ENCODE data around the gene C1orf122. TPM values are rescaled to one million over a fixed set of nuclear protein-coding genes. Genes with fewer than 3 reads are reported as not detected.

C1orf122 gene
- total and polyA plus RNA-seq, 2 of the 4 experiments (the other 2 are of a cell fraction), result 2.0 to 13.6 TPM

DNA sequence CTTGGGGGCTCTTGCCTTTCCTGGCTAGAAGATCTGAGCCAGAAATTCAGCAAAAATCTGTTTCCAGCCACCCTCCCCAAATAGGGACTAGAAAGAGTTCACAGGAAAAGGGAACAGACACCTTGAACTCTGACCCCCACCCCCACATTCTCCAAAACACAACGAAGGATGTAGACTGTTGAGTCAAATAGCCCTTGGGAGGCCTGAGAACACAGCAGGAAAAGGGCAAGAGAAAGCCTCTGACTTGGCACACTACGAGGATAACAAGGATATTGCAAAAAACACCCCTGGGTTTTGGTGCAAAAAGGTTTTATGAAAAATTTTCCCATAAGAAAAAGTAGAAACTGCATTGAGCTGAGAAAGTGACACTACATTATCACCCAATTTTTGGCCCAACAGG lies 2.4 kb downstream of the C1orf122 start:
- POLR2A ChIA-PET (ENCODE audit: unreplicated experiment), result no interaction called here
- H4K5ac ChIP-seq (ENCODE audit: low read depth, low read length), result no peak overlapping the region
- peaks cover 18% of the 10 kb centered on the region for H3K36me3 ChIP-seq (ENCODE audit: control insufficient read depth, insufficient read depth, low read length)
- no peak overlapping the region for H2AK5ac ChIP-seq (ENCODE audit: low read depth, low read length)
- no peak overlapping the region for H3K27ac ChIP-seq (ENCODE audit: insufficient read depth, low read length)
- no peak overlapping the region for H3K4me3 ChIP-seq (ENCODE audit: insufficient read depth, low read depth, low read length)
- peaks cover 7% of the 10 kb centered on the region; the same call in 1 of the 2 replicates for H3K9me1 ChIP-seq (ENCODE audit: insufficient read depth, low read length)
- no peaks in the 10 kb centered on the region for H3K27me3 ChIP-seq (ENCODE audit: control insufficient read depth, insufficient read depth, low read length)
- H4K8ac ChIP-seq (ENCODE audit: low read depth in 2 of 2, low read length in 2 of 2), result no peak overlapping the region
- peaks cover 42 to 61% of the 10 kb centered on the region in 2 experiments for H3K79me1 ChIP-seq (ENCODE audit: low read depth in 1 of 2, low read length in 2 of 2)
- no peak overlapping the region for H3K4me2 ChIP-seq (ENCODE audit: low read depth, low read length)
- in situ Hi-C loops (cut with MboI; ENCODE audit: low sequenced_read_pairs) (no loop called here), intact Hi-C loops (cut with micrococcal nuclease) (loop anchor here (2.0 to 10.0 kb wide), 2 partner anchors 117 to 205 kb away; partner anchors contain the start of gene CDCA8), dilution Hi-C loops (cut with HindIII; ENCODE audit: low sequenced_read_pairs, unreplicated experiment) (no loop called here)
- CTCF ChIA-PET, result no interaction called here
- no peak overlapping the region for H3K14ac ChIP-seq (replicated peaks; ENCODE audit: low read depth, low read length)
- DNase-seq (no peak), ATAC-seq (ENCODE audit: low read depth) (no peak)
- H2BK15ac ChIP-seq (ENCODE audit: low read depth, low read length), result no peak overlapping the region
- TF ChIP-seq SMC3 (IDR thresholded peaks at IDR 0.05; ENCODE audit: low read depth, low read length) (no peak), MXI1 (IDR thresholded peaks at IDR 0.05; ENCODE audit: borderline replicate concordance, low read depth, low read length) (no peak), RCOR1 (IDR thresholded peaks at IDR 0.05; ENCODE audit: insufficient replicate concordance, low read length) (no peak), BHLHE40 (IDR thresholded peaks at IDR 0.05; ENCODE audit: low read depth, low read length) (no peak), FOS (IDR thresholded peaks at IDR 0.05; ENCODE audit: low read depth, low read length) (no peak), NFE2L2 (IDR thresholded peaks at IDR 0.05; ENCODE audit: low read depth, low read length) (no peak), RFX5 (IDR thresholded peaks at IDR 0.05; ENCODE audit: low read depth, low read length) (no peak), CEBPB (IDR thresholded peaks at IDR 0.05; ENCODE audit: low read depth, low read length) (no peak), MAFK (IDR thresholded peaks at IDR 0.05; ENCODE audit: low read depth, low read length) (no peak), MAZ (IDR thresholded peaks at IDR 0.05; ENCODE audit: borderline replicate concordance, low read depth, low read length) (no peak), CHD1 (IDR thresholded peaks at IDR 0.05; ENCODE audit: low read depth, low read length) (no peak), RAD21 (IDR thresholded peaks at IDR 0.05; ENCODE audit: low read length) (no peak), POLR2A (IDR thresholded peaks at IDR 0.05; ENCODE audit: low read depth, low read length) (no peak)
- TF ChIP-seq, protein P1, sequence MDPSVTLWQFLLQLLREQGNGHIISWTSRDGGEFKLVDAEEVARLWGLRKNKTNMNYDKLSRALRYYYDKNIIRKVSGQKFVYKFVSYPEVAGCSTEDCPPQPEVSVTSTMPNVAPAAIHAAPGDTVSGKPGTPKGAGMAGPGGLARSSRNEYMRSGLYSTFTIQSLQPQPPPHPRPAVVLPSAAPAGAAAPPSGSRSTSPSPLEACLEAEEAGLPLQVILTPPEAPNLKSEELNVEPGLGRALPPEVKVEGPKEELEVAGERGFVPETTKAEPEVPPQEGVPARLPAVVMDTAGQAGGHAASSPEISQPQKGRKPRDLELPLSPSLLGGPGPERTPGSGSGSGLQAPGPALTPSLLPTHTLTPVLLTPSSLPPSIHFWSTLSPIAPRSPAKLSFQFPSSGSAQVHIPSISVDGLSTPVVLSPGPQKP (IDR thresholded peaks at IDR 0.05; ENCODE audit: borderline replicate concordance, low read depth, low read length), result no peak
- TF ChIP-seq, protein P2, sequence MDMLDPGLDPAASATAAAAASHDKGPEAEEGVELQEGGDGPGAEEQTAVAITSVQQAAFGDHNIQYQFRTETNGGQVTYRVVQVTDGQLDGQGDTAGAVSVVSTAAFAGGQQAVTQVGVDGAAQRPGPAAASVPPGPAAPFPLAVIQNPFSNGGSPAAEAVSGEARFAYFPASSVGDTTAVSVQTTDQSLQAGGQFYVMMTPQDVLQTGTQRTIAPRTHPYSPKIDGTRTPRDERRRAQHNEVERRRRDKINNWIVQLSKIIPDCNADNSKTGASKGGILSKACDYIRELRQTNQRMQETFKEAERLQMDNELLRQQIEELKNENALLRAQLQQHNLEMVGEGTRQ (IDR thresholded peaks at IDR 0.05; ENCODE audit: low read depth, low read length), result no peak
- TF ChIP-seq, protein P3, sequence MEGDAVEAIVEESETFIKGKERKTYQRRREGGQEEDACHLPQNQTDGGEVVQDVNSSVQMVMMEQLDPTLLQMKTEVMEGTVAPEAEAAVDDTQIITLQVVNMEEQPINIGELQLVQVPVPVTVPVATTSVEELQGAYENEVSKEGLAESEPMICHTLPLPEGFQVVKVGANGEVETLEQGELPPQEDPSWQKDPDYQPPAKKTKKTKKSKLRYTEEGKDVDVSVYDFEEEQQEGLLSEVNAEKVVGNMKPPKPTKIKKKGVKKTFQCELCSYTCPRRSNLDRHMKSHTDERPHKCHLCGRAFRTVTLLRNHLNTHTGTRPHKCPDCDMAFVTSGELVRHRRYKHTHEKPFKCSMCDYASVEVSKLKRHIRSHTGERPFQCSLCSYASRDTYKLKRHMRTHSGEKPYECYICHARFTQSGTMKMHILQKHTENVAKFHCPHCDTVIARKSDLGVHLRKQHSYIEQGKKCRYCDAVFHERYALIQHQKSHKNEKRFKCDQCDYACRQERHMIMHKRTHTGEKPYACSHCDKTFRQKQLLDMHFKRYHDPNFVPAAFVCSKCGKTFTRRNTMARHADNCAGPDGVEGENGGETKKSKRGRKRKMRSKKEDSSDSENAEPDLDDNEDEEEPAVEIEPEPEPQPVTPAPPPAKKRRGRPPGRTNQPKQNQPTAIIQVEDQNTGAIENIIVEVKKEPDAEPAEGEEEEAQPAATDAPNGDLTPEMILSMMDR (conservative IDR thresholded peaks at IDR 0.05; ENCODE audit: low read depth, low read length), result no peak
- no CpG with 5 or more reads among the region's 2 CpGs for WGBS, 2 experiments (ENCODE audit: extremely low coverage in 2 of 2, insufficient read length in 1 of 2)
- no peak overlapping the region for H2BK5ac ChIP-seq (ENCODE audit: low read depth, low read length, poor library complexity, severe bottlenecking)
- peaks cover 19% of the 10 kb centered on the region for H4K20me1 ChIP-seq (ENCODE audit: insufficient read depth, low read length)
- H3K23ac ChIP-seq (ENCODE audit: low read depth, low read length), result no peak overlapping the region
- no peak overlapping the region for H3K56ac ChIP-seq (ENCODE audit: extremely low read depth, insufficient read depth, low read length)
- no peak overlapping the region for H3K18ac ChIP-seq (ENCODE audit: low read depth, low read length)
- no peak overlapping the region for H4K91ac ChIP-seq (ENCODE audit: insufficient read depth, low read depth, low read length)
- H2AFZ ChIP-seq (replicated peaks; ENCODE audit: low read length, poor library complexity), result no peak overlapping the region
- no TSS peak for BruUV-seq (replicated peaks)
- H3K4me1 ChIP-seq (ENCODE audit: control insufficient read depth, insufficient read depth, low read length), result peaks cover 7% of the 10 kb centered on the region; the same call in 1 of the 2 replicates
- H3K9me3 ChIP-seq (ENCODE audit: control insufficient read depth, insufficient read depth, low read length), result no peaks in the 10 kb centered on the region
- no peak overlapping the region for H3K9ac ChIP-seq (ENCODE audit: low read depth, low read length)
- H2AK9ac ChIP-seq (replicated peaks; ENCODE audit: low read depth, low read length, poor library complexity), result no peak overlapping the region
- no peak overlapping the region for H3K4ac ChIP-seq (ENCODE audit: low read depth, low read length)
- H2BK120ac ChIP-seq (ENCODE audit: low read depth, low read length), result no peak overlapping the region
- H2BK20ac ChIP-seq (ENCODE audit: low read depth, low read length), result no peak overlapping the region
